Hindlimb muscle (tissue), 1 donor: ENCODE measurements around the gene HYDIN. TPM values are rescaled to one million over a fixed set of nuclear protein-coding genes. Genes with fewer than 3 reads are reported as not detected.
"Not testable (repeated sequence)": the region's sequence is repeated elsewhere in the genome, so short reads cannot be mapped to it uniquely, and the experiment has no call there.

Experiments
- DNase-seq: peaks from one replicate; pipeline ENCODE4 v3.0.0-alpha.2; 2013
- polyA plus RNA-seq: library from polyadenylated mRNA; unstranded; fragments of 120-200 nt; gene quantifications from one replicate; pipeline ENCODE4 v1.2.1, GENCODE V29; 2013; ENCODE audit not compliant: insufficient read length

The HYDIN gene
- polyA plus RNA-seq, 1 donor, result 2.8 TPM

DNA sequence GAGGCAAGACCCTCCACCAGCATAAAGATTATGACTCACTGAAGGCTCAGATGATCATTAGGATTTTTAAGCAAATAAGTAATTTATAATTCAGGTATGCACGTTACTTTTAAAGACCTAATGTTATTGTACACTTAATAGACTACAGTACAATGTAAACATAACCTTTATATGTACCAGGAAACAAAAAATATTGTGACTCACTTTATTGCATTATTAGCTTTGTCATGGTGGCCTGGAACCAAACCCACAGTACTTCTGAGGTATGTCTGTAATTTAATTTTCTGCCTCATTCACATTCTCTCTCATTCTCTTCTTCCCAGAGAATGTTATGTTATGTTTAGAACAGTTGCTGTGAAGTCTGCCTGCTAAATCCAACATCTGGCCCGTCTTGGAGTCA, 407.8 kb downstream of the HYDIN start:
- DNase-seq, result not testable (repeated sequence)

DNA sequence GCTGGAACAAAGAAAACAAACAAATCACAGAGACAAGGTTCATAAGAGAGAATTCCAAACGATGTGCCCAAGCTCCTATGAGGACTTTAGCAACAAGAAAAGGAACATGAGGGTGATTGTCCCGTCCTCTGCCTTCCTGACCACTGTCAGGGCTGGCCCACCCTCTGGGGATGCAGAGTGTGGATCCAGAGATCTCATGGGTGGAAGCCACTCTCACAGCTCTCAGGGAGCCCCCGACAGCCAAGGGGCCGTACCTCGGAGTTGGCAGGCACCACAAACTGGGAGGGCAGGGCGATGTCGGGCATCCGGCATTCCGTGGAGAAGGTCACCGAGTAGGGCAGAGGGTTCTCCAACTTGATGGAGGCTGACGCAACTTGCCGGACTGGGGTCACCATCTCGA, 412.4 kb downstream of the HYDIN start:
- DNase-seq, result not testable (repeated sequence)

DNA sequence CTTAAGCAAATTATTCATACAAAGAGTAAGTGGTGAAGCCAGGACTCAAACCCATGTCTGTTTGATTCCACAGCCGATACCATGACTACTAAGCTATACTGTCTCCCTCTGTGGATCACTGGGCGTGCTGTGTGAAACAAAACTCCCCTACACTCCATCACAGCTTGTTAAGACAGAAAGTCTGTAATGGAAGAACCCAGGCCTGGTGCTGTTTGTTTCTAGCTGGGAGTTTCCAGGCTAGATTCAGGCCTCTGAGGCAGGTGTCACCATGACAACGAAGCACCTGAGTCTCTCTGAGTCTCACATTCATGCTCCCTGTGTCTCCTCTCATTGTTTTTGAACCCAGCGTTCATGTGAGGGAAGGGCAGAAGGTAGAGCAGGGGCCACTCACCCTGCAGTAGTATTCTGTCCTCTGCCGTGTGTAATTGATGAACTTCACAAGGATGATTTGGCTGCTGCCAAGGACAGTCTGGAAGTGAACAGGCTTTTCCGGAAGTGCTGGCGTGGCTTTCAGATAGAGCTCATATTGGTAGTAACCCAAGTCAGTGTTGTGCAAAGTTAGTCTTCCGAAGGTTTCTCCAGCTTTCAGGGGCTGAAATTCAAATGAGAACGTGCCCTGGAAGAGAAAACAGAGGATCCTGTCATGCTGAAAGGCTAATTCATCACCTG, 421.0 kb downstream of the HYDIN start:
- no peak for DNase-seq

DNA sequence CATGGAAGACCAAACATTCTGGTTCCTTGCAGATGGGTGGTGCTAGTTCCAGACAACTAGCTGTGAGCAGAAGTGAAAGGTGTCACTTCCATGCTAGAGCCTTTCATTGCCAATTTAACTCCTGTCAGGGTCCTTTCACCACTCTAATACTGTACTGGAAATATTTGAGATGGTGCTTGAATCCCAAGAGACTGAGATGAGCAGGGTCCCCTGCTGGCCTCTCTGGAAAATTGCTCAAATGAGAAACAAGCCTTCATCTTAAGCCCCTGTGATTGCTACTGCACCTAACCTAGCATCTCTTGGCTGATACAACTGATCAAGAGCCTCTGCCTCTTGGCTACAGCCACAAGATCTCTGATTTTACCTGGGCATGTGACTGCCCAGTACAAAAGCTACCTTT, 422.2 kb downstream of the HYDIN start:
- no peak for DNase-seq

DNA sequence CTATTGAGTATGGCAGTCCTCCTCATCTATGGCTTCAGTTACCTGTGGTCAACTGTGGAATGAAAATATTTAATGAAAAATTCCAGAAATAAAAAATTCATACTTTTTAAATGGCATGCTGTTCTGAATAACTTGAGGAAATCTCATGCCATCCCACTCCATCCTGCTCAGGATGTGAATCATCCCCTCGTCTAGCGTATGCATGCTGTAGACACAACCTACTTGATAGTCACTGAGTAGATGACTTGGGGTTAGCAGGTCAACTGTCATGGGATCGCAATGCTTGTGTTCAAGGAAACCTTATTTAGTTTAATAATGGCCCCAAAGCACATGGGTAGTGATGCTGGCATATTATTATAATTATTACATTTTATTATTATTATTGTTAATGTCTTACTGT, 424.7 kb downstream of the HYDIN start:
- no peak for DNase-seq

DNA sequence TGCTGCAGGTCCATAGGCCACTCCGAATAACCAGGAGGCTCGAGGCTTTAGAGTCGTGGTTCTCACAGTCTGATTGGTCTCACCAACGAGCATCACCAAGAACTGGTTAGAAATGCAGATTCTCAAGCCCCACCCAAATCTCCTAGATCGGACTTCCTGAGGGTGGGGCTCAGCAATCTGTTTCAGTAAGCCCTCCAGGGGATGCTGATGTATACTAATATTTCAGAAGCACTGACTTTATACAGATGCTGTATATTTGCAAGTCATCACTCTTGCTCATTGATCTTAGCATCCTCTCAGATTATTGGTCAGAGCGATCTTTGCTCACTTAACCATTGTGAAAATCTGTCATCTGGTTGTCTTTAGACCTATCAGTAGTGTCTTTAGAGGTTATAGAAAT, 425.1 kb downstream of the HYDIN start:
- DNase-seq, result no peak

DNA sequence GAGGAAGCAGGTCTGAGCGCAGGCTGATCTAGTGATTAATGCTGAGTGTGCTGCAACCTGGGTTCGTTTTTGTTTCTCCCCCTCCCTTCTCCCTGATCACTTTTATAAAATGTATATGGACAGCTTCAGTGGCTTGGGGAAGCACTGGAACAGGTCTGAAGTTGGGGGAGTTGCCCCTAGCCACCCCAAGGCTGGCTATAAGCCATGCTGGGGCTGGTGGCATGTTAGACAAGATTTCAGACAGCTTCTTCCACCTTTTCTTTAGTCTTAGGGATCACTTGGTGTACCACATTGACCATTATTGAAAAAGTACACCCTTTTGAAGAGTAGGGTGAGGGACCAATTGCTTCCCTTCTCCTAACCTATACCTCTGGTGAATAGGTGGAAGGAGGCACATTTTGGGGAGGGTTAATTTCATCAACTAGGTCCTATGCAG, 425.8 kb downstream of the HYDIN start:
- no peak for DNase-seq

DNA sequence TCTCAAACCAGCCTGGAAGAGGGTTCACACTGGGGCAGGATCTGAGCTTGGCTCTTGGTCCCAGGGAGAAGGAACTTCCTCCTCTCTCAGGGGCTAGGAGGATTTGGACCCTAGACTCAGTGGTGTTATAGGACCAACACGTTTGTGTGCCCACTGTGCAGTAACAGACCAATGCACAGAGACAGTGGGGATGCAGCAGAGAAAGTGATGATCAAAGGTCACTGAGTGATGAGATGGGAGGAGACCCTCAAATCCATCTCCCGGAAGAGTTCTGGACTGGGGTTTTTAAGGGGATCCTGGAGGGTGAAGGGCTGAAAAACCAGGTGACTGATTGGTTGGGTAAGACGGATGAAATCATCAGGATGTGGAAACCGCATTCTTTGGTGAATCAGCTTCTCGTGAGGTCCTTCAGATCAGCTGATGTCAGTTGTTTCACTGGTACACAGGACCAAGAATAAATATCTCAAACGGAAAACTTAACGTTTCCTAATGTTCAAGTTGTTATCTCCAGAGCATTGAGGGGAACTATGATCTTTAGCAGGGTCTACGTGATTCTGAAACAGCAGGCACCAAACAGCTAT, 426.3 kb downstream of the HYDIN start:
- DNase-seq, result no peak

DNA sequence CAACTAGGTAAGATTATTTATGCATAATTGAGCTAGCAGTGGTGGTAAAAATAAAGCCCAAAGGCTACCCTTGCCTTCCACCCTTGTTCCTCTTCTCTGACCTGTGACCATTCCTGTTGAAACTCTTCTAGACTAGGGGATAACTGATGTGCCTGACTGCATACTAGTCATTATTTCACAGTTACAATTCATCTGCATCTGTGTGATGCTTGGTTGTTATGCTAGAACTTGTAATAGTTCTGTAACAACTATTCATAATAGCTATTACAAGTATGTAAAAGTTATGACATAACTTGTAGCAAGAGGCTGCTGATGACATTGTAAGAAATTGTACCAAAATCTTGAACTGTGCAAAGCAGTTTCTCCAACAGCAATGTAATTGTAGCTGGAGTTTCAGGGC, 427.2 kb downstream of the HYDIN start:
- no peak for DNase-seq

DNA sequence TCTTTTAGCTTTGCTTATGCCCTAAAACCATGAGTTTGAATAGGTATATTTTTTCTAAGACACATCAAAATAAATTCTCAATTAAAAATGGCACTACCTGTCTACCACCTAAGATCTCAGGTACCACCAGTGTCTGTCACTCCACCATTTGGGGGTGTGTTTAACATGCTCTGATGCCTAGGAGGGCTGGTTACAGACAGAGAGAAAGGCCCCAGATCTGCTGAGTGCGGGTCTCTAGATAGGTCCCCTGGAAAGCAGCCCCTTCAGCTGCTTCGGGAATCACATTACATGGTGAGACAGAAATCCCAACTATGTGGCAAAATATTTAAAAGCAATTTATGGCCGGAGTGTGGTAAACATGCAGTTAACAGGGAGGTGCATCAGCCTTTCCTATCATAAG, 428.9 kb downstream of the HYDIN start:
- no peak for DNase-seq

DNA sequence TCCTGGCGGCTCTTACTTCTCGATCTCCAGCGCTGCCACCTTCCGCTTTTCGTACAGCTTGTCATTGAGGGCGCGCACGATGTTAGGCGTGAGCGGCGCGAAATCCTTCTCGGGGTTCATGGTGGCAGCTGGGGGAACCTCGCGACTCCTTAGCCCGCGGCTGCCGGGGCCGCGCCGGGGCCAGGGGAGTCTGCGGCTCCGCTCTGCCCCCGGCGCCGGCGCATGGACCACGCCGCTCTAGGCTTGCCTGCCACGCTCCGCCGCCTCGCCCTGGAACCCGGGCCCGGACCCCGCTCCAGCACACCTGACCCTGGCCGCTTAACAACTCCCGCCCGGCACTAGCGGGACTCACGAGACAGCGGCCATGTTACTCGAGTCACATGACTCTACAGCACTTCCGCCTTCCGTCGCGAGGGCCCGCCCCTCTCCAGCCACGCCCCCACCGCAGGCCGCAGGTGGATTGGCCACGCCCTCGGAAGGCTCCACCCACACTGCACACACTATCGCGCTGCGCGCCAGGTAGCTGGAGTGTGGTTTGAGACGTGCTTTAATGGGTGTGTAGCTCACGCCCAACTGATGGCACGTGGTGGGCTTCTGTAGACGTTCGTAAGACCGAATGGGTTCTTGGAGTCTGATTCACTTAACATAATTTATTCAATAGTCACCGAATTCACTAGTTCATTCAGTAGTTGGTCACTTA, 429.6 kb downstream of the HYDIN start, which contains the start of gene VAC14:
Gene VAC14 (minus strand): TSS at position 378 of the 700 bp plus-strand sequence. CDS start 258 bp downstream, at position 120.
- peak; percentile 77 for DNase-seq

DNA sequence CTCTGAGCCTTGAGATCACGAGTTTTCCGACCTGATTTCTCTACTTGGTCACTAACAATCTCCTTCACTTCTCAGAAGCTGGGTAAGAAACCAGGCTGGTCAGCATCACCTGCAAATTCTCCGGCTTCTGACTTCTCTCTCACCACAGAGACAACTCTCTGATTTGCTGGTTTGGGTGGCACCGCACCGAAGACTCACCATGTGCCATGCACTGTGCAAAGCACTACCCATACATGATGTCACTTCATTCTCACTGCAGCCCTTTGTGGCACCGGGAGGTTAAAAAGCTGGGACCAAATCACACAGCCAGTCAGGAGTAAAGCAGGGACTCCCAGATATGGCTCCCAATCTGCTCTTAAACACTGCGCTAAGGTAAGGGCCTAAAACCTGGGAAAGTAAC, 430.2 kb downstream of the HYDIN start:
- DNase-seq, result no peak

DNA sequence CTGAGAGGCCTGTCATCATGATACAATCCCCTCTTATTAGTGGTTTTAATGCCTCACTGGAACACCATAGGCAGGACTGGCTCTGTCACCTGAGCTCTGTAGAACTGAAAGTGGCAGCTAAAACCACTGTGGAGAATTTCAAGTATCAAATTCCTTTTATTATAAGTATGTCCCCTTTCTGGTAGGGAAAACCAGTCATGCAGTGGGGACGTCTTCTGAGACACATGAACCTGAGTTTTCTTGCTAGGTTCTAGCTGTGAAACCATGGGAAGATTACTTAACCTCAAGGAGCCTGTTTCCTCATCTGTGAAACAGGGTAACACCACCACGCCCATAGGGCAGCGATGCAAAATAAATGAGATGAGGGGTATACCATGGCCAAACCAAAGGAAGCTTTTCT, 434.2 kb downstream of the HYDIN start:
- DNase-seq, result no peak

DNA sequence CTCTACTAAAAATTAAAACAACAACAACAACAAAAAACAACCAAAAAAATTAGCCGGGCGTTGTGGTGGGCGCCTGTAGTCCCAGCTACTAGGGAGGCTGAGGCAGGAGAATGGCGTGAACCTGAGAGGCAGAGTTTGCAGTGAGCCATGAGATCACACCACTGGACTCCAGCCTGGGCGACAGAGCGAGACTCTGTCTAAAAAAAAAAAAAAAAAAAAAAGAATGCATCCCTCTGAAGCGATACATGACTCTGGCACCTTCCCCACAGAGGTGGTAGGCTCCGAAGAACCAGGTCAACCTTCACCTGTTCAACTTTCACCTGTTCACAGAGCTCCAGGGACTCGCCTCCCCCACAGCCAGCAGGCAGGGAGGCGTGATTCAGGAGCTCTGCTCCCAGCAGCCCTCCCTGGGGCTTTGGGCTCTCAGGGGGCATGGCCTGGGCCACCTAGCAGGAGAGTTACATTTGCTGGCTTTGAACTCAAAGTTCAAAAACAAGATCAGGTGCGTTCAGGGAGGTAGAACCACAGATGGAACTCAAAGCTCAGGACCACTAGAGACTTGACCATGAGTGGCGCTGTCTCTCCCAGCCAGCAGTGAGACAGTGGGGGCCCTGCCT, 435.1 kb downstream of the HYDIN start:
- DNase-seq, result no peak

DNA sequence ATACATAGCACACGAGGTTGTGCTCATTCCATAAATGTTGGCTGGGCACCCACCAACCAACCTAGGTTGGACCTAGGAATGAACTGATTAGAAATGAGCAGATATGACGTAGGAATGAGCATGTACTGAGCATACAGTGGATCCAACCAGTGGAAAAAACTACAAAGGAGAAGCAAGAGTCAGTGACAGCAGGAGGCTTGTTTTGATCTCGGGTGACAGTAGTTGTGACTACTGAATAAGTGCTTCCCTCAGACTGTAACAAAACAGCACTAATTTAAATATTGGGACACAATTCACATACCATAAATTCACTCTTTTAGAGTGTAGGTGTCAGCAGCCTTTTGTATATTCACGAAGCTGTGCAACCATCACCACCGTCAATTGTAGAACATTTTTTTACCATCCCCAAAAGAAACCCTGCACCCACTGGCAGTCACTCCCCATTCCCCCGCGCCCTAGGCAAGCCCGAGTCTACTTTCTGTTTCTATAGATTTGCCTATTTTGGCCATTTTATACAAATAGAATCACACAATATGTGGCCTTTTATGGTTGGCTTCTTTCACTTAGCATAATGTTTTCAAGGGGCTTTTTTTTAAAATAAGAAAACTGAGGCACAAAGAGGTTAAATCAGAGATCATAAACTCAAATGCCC, 436.5 kb downstream of the HYDIN start:
- DNase-seq, result no peak

DNA sequence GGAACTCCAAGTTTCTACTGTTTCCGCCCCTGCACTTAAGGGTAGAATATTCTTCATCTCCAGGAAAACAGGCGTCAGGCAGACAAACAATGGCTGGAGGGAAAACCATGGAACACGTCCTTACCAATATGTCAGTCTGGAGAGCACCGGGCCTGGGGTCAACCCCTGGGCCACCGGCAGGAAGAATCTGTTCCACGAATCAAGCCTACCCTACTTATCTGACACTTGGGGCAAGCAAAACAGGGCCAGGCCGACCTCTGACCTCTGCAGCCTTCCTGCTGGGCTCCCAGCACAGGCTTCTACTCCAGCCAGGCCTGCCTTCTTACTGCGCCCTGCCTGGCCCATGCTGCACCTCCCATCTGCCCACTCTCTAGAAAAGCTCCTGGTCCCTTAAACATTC, 439.7 kb downstream of the HYDIN start:
- no peak for DNase-seq

DNA sequence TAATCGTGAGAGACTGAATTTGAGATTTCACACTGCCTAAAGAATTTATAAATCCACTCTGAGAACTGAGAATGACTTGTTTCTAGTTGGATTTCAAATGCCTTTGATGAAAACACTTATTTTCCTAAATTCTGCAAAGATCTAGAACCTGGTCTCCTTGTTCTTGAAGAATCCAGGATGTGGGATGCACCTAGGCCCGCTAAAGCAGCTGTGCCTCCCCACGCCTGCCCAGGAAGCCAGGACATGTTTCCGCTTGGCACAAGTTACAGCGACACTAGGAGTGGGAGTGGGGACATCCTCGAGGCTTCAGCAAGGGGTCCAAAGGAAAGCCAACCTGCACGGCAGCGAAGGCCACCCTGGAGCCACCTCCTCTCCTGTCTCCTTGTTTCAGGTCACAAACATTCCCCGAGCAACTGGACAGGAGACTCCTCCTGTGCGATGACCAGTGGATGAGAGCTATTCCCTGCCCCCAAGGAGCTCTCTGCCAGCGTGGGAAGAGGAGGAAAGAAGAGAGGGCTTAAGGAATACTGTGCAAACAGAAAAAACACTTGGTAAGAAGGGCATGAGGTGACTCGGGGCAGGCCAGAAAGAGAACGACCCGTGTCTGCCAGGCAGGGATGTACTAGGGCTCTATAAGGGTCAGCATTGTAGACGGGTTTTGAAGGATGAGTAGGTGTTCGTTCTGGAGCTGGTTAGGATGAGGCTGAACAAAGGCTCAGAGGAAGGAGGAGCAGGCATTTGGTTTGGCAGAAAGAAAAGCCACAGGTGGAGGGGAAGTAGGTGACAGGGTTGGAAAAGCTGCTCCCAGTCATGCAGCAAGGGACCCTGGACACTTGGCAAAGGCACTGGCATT, 440.7 kb downstream of the HYDIN start:
- no peak for DNase-seq

DNA sequence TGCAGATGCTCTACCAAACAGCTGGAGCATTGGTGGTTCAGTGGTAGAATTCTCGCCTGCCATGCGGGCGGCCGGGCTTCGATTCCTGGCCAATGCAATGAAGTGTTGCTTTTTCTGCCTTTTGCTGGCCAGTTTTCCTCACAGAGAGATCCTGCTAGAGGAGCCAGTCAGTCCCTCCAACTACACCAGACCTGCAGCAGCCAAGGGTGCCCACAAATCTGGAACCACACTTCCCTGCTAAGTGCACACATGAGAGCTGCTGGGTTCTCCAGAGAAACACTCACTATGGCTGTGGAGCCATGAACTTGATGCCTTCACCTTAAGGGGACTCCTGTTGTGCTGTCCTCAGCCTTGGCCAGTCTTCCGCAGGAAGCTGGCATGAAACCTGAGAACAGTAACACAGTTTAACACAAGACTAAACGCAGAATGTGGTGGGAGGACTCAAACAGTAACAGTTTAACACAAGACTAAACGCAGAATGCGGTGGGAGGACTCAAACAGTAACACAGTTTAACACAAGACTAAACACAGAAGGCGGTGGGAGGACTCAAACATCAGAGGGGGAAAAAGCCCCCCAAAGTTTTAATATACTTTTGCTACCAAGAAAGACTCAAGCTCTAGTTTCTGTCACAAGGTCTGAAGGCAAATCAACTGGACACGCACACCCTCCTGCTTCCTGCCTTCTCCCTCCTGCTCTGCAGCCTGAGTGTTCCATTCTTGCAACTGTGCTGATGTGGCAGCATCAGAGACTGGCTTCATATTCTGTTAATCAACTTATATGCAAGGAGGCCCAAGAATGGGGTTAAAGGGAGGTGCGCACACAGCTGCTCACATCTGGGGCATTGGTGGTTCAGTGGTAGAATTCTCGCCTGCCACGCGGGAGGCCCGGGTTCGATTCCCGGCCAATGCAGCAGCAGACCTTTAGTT, 441.6 kb downstream of the HYDIN start:
- DNase-seq, result peak; percentile 87

DNA sequence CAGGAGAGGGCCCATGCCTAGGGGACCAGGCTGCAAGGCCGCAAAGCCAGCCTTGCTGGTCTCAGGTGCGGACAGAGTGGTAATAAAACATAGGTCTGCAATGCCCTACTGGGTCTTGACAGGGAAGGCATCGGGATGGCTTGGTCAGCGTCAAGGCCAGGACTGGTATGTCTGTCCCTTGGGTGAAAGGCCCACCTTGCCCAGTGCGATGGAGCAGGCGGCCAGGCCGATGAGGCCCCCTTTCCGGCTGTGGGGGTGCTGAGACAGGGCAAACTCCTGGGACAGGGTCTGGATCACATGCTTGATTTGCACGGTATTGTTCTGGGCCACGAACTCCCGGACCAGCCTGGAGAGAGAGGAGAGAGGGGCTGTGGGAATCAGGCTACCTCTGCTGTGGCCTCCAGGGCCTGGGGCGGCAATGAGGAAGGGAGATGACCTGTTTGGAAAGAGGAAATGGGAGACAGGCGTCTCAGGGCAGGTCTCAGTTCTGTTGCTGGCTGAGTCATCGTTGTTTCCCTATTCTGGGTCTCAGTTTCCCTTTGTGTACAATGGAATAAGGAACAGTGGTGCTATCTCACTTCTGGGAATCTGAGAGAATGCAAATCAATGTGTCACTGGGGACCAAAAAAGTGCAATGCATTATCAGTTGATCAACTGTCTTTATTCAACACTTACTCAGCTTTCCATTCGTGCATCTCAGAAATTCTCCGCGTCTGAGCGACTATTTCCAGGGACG, 444.3 kb downstream of the HYDIN start:
- DNase-seq, result no peak
